GM23338 (cell line): ENCODE measurements around the gene TSHZ2. TPM values are rescaled to one million over a fixed set of nuclear protein-coding genes. Genes with fewer than 3 reads are reported as not detected.

Experiments
- ATAC-seq: fragments of 200-7000 bp; cut with Tn5 transposase; 3 replicates; pipeline ENCODE4 v1.9.1; 2020
- DNase-seq: peaks from one replicate; pipeline ENCODE4 v3.0.0-alpha.2; 2015; ENCODE audit warnings: low spot score
- H2AFZ ChIP-seq: fragments of 200-600 bp; sonication (generic); 2 replicates; pipeline ENCODE4 v1.8.0; 2016; ENCODE audit warnings: antibody characterized with exemption, mild to moderate bottlenecking, moderate library complexity
- H3F3A ChIP-seq: fragments of 200-600 bp; sonication (generic); replicated peaks from 2 replicates; pipeline ENCODE4 v1.8.0; 2017; ENCODE audit warnings: antibody characterized with exemption, mixed run types, low read depth
- H3K27ac ChIP-seq: fragments of 200-600 bp; sonication (generic); 2 replicates; pipeline ENCODE4 v1.6.1; 2016; ENCODE audit warnings: low read depth
- H3K27me3 ChIP-seq: fragments of 200-600 bp; sonication (generic); 2 replicates; pipeline ENCODE4 v1.8.0; 2016; ENCODE audit warnings: mild to moderate bottlenecking, mixed run types, moderate library complexity; ENCODE audit not compliant: insufficient read depth
- H3K36me3 ChIP-seq: fragments of 200-600 bp; sonication (generic); 2 replicates; pipeline ENCODE4 v1.8.0; 2016; ENCODE audit warnings: mild to moderate bottlenecking; ENCODE audit not compliant: insufficient read depth
- H3K4me1 ChIP-seq: fragments of 200-600 bp; sonication (generic); 2 replicates; pipeline ENCODE4 v1.8.0; 2016; ENCODE audit warnings: mild to moderate bottlenecking, moderate library complexity; ENCODE audit not compliant: insufficient read depth
- H3K4me2 ChIP-seq: fragments of 200-600 bp; sonication (generic); 2 replicates; pipeline ENCODE4 v1.7.1; 2017; ENCODE audit warnings: mixed run types
- H3K4me3 ChIP-seq: fragments of 200-600 bp; sonication (generic); 2 replicates; pipeline ENCODE4 v1.6.1; 2016; ENCODE audit warnings: mixed run types
- H3K79me2 ChIP-seq: fragments of 200-600 bp; sonication (generic); replicated peaks from 2 replicates; pipeline ENCODE4 v1.8.0; 2017; ENCODE audit warnings: mild to moderate bottlenecking; ENCODE audit not compliant: insufficient read depth
- H3K9me2 ChIP-seq: fragments of 200-600 bp; sonication (generic); 2 replicates; pipeline ENCODE4 v1.8.0; 2017; ENCODE audit not compliant: insufficient read depth
- H4K20me1 ChIP-seq: fragments of 200-600 bp; sonication (generic); replicated peaks from 2 replicates; pipeline ENCODE4 v1.8.0; 2017; ENCODE audit warnings: mild to moderate bottlenecking; ENCODE audit not compliant: insufficient read depth
- H3K27ac Mint-ChIP-seq: 2 replicates; pipeline ENCODE4 v1.8.0; 2020; ENCODE audit warnings: inconsistent platforms, mild to moderate bottlenecking, moderate library complexity, mixed read lengths
- H3K27me3 Mint-ChIP-seq: 3 replicates; pipeline ENCODE4 v1.8.0; 2022; ENCODE audit warnings: low read depth, mild to moderate bottlenecking, moderate library complexity, mixed read lengths, inconsistent platforms; ENCODE audit not compliant: insufficient read depth, poor library complexity
- H3K36me3 Mint-ChIP-seq: 3 replicates; pipeline ENCODE4 v1.8.0; 2021; ENCODE audit warnings: low read depth, mild to moderate bottlenecking, inconsistent platforms, moderate library complexity, mixed read lengths
- H3K4me1 Mint-ChIP-seq: 3 replicates; pipeline ENCODE4 v1.8.0; 2020; ENCODE audit warnings: mild to moderate bottlenecking, inconsistent platforms, mixed read lengths
- H3K4me3 Mint-ChIP-seq: 3 replicates; pipeline ENCODE4 v1.8.0; 2021; ENCODE audit warnings: moderate library complexity, mild to moderate bottlenecking, inconsistent platforms, mixed read lengths
- H3K9me3 Mint-ChIP-seq: 3 replicates; pipeline ENCODE4 v1.8.0; 2020; ENCODE audit warnings: moderate library complexity, mild to moderate bottlenecking, inconsistent platforms, mixed read lengths
- CREB1 ChIP-seq: fragments of 250-450 bp; sonication (Bioruptor Pico); IDR thresholded peaks from 2 replicates; pipeline ENCODE4 v1.5.0; 2020; ENCODE audit warnings: low read depth, mild to moderate bottlenecking, moderate library complexity
- CTCF ChIP-seq, 2 experiments: fragments of 200-600 bp in 1 of 2; sonication (generic) in 1 of 2; conservative IDR thresholded peaks; 2 replicates each; pipeline versions ENCODE4 v1.5.1 to v1.6.1; 2016 to 2017; ENCODE audit warnings: antibody characterized with exemption in 2 of 2, low read depth in 2 of 2, mild to moderate bottlenecking in 2 of 2, moderate library complexity in 1 of 2
- EZH2phosphoT487 ChIP-seq: fragments of 200-600 bp; sonication (generic); IDR thresholded peaks from one replicate; pipeline ENCODE4 v1.8.1; 2018; ENCODE audit warnings: antibody characterized with exemption; ENCODE audit not compliant: unreplicated experiment
- STAT1 ChIP-seq: IDR thresholded peaks from one replicate; pipeline ENCODE4 v1.6.1; 2016; ENCODE audit warnings: antibody characterized with exemption; ENCODE audit not compliant: unreplicated experiment
- ZNF114 ChIP-seq: fragments of 250-450 bp; sonication (Bioruptor Pico); IDR thresholded peaks from 2 replicates; pipeline ENCODE4 v1.5.0; 2020; ENCODE audit warnings: mild to moderate bottlenecking, moderate library complexity
- ZNF331 ChIP-seq: fragments of 250-450 bp; sonication (Bioruptor Pico); IDR thresholded peaks from 2 replicates; pipeline ENCODE4 v1.5.0; 2020; ENCODE audit warnings: low read depth, mild to moderate bottlenecking, moderate library complexity
- polyA plus RNA-seq: library from polyadenylated mRNA; unstranded; fragments of >200 nt; fragmentation: Nextera tagmentation; extraction: Ambion mirVana; gene quantifications from 2 replicates; pipeline ENCODE4 v1.2.1, GENCODE V29; 2016
- total RNA-seq: library from RNA; depleted of rRNA; stranded (reverse); fragments of >200 nt; shearing (Covaris generic); gene quantifications from 2 replicates; pipeline ENCODE4 v1.2.3, GENCODE V29; 2014
- TF ChIP-seq, protein P1 (sequence below): fragments of 250-450 bp; sonication (Bioruptor Pico); IDR thresholded peaks from 2 replicates; pipeline ENCODE4 v1.5.0; 2020; ENCODE audit warnings: mild to moderate bottlenecking, moderate library complexity

The TSHZ2 gene
- total and polyA plus RNA-seq, 2 experiments from 2014 or later, result 0.49 to 1.3 TPM

GRCh38 chr20:53376021-53376420, 403.9 kb downstream of the TSHZ2 start (continued):
- TF ChIP-seq, protein P1, sequence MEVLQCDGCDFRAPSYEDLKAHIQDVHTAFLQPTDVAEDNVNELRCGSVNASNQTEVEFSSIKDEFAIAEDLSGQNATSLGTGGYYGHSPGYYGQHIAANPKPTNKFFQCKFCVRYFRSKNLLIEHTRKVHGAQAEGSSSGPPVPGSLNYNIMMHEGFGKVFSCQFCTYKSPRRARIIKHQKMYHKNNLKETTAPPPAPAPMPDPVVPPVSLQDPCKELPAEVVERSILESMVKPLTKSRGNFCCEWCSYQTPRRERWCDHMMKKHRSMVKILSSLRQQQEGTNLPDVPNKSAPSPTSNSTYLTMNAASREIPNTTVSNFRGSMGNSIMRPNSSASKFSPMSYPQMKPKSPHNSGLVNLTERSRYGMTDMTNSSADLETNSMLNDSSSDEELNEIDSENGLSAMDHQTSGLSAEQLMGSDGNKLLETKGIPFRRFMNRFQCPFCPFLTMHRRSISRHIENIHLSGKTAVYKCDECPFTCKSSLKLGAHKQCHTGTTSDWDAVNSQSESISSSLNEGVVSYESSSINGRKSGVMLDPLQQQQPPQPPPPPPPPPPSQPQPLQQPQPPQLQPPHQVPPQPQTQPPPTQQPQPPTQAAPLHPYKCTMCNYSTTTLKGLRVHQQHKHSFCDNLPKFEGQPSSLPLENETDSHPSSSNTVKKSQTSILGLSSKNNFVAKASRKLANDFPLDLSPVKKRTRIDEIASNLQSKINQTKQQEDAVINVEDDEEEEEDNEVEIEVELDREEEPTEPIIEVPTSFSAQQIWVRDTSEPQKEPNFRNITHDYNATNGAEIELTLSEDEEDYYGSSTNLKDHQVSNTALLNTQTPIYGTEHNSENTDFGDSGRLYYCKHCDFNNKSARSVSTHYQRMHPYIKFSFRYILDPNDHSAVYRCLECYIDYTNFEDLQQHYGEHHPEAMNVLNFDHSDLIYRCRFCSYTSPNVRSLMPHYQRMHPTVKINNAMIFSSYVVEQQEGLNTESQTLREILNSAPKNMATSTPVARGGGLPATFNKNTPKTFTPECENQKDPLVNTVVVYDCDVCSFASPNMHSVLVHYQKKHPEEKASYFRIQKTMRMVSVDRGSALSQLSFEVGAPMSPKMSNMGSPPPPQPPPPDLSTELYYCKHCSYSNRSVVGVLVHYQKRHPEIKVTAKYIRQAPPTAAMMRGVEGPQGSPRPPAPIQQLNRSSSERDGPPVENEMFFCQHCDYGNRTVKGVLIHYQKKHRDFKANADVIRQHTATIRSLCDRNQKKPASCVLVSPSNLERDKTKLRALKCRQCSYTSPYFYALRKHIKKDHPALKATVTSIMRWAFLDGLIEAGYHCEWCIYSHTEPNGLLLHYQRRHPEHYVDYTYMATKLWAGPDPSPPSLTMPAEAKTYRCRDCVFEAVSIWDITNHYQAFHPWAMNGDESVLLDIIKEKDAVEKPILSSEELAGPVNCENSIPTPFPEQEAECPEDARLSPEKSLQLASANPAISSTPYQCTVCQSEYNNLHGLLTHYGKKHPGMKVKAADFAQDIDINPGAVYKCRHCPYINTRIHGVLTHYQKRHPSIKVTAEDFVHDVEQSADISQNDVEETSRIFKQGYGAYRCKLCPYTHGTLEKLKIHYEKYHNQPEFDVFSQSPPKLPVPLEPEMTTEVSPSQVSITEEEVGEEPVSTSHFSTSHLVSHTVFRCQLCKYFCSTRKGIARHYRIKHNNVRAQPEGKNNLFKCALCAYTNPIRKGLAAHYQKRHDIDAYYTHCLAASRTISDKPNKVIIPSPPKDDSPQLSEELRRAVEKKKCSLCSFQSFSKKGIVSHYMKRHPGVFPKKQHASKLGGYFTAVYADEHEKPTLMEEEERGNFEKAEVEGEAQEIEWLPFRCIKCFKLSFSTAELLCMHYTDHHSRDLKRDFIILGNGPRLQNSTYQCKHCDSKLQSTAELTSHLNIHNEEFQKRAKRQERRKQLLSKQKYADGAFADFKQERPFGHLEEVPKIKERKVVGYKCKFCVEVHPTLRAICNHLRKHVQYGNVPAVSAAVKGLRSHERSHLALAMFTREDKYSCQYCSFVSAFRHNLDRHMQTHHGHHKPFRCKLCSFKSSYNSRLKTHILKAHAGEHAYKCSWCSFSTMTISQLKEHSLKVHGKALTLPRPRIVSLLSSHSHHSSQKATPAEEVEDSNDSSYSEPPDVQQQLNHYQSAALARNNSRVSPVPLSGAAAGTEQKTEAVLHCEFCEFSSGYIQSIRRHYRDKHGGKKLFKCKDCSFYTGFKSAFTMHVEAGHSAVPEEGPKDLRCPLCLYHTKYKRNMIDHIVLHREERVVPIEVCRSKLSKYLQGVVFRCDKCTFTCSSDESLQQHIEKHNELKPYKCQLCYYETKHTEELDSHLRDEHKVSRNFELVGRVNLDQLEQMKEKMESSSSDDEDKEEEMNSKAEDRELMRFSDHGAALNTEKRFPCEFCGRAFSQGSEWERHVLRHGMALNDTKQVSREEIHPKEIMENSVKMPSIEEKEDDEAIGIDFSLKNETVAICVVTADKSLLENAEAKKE (CRISPR knock-in tag), result no peak
- no peak for TF ChIP-seq STAT1

DNA sequence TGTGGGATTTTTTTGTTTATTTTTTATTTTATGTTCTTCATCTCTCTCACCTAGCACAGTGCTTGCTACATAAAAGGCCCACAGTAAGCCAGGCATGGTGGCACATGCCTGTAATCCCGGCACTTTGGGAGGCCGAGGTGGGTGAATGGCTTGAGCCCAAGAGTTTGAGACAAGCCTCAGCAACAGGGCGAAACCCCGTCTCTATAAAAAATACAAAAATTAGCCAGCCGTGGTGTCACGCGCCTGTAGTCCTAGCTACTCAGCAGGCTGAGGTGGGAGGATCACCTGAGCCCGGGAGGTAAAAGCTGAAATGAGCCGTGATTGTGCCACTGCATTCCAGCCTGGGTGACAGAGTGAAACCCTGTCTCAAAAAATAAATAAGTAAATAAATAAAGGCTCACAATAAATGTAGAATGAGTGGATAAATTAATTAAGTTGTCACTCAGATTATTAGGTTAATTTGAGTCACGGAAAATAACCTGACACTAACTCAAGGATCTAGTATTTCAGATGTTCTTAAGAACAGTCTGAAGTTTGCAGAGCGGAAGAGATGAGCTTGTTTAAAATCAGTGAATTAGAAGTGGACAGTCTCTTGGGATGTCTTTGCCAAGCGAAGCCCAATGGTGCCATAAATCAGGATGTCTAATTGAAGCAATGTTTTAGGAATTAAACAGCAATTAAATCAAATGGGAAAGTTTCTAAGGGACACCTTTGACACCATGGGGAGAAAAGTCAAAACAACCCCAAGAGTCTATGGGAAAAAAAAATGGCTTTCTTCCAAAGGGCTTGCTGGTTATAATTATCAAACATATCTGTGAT, 407.1 kb downstream of the TSHZ2 start:
- Histone ChIP-seq H3K4me1 (no peaks in the 10 kb centered on the region), H3K4me3 (no peak overlapping the region), H3K4me2 (no peak overlapping the region), H3K27ac (no peak overlapping the region), H3K9me2 (0 out of 2 replicates have a peak, but pooled peaks cover 8% of the 10 kb centered on the region), H3K27me3 (no peaks in the 10 kb centered on the region), H3K79me2 (no peaks in the 10 kb centered on the region), H4K20me1 (no peaks in the 10 kb centered on the region), H3K36me3 (no peaks in the 10 kb centered on the region), H3F3A (no peaks in the 10 kb centered on the region), H2AFZ (no peak overlapping the region)
- no peaks in the 10 kb centered on the region for H3K9me3 Mint-ChIP-seq
- no peaks in the 10 kb centered on the region for H3K4me1 Mint-ChIP-seq
- DNase-seq (no peak), ATAC-seq (no peak)
- no peaks in the 10 kb centered on the region for H3K27me3 Mint-ChIP-seq
- H3K36me3 Mint-ChIP-seq, result no peaks in the 10 kb centered on the region
- no peak overlapping the region for H3K4me3 Mint-ChIP-seq
- H3K27ac Mint-ChIP-seq, result no peak overlapping the region
- TF ChIP-seq CREB1 (CRISPR knock-in tag), result no peak
- no peak for TF ChIP-seq ZNF331 (CRISPR knock-in tag)
- no peak for TF ChIP-seq EZH2phosphoT487
- TF ChIP-seq ZNF114, result no peak
- TF ChIP-seq CTCF (conservative IDR thresholded peaks at IDR 0.05; ENCODE audit: low read depth in 2 of 2), result no peak
